Nephron progenitor cell (in vitro differentiated cells): ENCODE measurements around the gene SLITRK2.

ENCODE experiments used
- DNase-seq: peaks from one replicate; pipeline ENCODE4 v3.0.0; 2021
- H3K27ac Mint-ChIP-seq: 2 replicates; pipeline ENCODE4 v1.8.0; 2021; ENCODE audit warnings: mild to moderate bottlenecking, moderate library complexity, mixed read lengths
- H3K27me3 Mint-ChIP-seq: 2 replicates; pipeline ENCODE4 v1.8.0; 2021; ENCODE audit warnings: mild to moderate bottlenecking, low read depth, mixed read lengths; ENCODE audit not compliant: poor library complexity
- H3K36me3 Mint-ChIP-seq: 2 replicates; pipeline ENCODE4 v1.8.0; 2021; ENCODE audit warnings: low read depth, mixed read lengths
- H3K4me1 Mint-ChIP-seq: 2 replicates; pipeline ENCODE4 v1.8.0; 2021; ENCODE audit warnings: mixed read lengths
- H3K4me3 Mint-ChIP-seq: 2 replicates; pipeline ENCODE4 v1.8.0; 2021; ENCODE audit warnings: mild to moderate bottlenecking, moderate library complexity, mixed read lengths
- H3K9me3 Mint-ChIP-seq: 2 replicates; pipeline ENCODE4 v1.8.0; 2021; ENCODE audit warnings: mild to moderate bottlenecking, moderate library complexity, mixed read lengths
- CTCF ChIP-seq: fragments of 200-600 bp; sonication (generic); IDR thresholded peaks from 2 replicates; pipeline ENCODE4 v1.5.0; 2021; ENCODE audit warnings: antibody characterized with exemption

SLITRK2 gene

DNA sequence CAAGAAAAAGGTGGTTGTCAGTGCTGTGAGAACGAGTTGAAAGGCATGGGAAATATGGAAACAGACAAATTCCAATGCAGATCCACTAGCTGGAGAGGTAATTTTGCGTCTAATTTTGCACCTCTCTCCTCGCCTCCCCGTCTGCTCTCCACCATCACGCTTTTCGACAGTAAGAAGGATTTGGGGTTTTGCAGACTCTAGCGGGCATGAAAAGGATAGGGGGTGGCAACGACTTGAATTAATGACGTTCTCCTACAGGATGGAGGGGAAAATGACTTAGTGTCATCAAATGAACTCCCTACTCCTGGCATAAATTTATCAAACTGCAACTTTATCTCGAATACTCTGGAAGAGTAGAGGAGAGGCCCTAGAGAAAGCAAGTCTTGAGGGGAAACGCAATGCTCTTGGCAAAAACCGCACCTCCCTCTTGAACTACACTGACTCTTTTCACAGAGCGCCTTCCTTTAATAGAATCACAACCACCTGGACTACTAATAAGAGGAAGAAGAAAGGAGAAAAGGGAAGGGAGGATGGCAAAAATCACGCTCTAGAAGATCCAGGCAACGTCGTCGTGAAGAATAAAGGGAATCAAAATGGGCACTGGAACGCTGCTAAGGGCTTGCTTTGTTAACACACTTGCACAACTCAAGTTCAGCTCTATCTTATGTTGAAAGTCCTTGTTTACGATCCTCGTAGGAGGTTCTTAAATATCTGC is 871 bp upstream of the SLITRK2 start:
- no peak for DNase-seq
- H3K36me3 Mint-ChIP-seq: no peaks in the 10 kb centered on the region
- TF ChIP-seq CTCF: no peak
- H3K4me3 Mint-ChIP-seq: peak overlapping the region; percentile 65
- H3K27ac Mint-ChIP-seq: no peak overlapping the region
- H3K4me1 Mint-ChIP-seq: peaks cover 18% of the 10 kb centered on the region
- H3K9me3 Mint-ChIP-seq: peaks cover 45% of the 10 kb centered on the region
- peaks cover 76% of the 10 kb centered on the region for H3K27me3 Mint-ChIP-seq

DNA sequence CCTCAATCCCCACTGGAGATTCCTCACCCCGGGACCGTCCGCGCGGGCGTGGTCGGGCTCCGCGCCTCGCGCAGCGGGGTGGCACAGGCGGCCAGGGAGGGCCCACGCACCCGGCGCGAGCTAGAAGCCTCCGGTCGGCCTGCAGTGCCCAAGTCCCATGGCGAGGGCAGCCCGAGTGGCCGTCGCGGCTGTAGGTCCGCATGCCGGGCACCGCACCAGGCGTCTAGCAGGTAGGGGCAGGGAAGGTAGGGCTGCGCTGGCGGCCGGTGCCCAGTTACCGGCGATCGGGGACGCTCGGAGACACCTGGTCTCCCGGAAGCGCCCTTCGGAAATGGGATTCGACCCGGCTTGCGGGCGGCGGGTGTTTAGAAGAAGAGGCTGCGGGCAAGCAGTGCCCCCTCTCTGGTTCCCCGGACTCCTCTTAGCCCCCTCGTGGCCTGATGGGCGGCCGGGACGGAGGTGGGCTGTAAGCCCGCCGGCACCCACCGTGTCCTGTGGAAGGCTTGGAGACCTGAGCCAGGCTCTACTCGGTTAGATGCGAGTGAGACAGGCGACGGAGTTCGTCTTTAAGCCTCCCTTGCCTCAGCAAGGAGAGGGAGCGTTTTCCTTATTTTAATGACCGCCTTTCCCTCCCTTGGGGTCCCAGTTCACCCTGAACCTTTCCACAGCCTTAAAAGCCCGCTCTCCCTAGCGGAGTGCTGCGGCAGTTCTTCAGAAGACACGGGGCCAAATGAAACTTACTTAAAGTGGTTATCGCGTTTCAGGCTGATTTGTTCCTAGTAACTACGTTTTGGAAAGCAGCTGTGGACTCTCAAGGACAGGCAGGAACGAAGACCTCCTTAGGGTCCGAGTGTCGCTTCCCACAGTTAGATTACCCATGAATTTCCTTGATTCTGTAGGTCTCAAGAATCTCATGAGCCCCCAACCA is 821 bp downstream of the SLITRK2 start:
- peak overlapping the region; percentile 56 for H3K4me3 Mint-ChIP-seq
- no peaks in the 10 kb centered on the region for H3K36me3 Mint-ChIP-seq
- H3K9me3 Mint-ChIP-seq: peaks cover 53% of the 10 kb centered on the region
- H3K27ac Mint-ChIP-seq: no peak overlapping the region
- peaks cover 25% of the 10 kb centered on the region for H3K4me1 Mint-ChIP-seq
- peak; percentile 19 for DNase-seq
- H3K27me3 Mint-ChIP-seq: peaks cover 86% of the 10 kb centered on the region
- TF ChIP-seq CTCF: no peak

DNA sequence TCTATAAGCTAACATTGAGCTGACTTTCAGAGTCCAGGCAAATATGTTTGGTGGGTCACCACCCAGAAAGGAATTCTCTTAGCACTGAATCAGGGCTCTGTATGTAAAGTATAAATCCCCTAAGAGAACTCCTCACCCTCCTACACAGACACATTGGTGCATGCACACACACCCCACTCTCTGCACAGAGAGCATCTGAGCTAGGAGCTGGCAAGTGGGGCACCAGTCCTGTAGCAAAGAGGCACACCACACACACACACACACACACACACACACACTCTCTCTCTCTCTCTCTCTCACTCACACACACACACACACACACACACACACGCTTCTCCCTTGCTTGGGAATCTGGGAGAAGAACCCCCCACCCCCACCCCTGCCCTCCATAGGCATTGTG is 3.2 kb downstream of the SLITRK2 start:
- peaks cover 37% of the 10 kb centered on the region for H3K4me1 Mint-ChIP-seq
- H3K27me3 Mint-ChIP-seq: peaks cover 83% of the 10 kb centered on the region
- peaks cover 61% of the 10 kb centered on the region for H3K9me3 Mint-ChIP-seq
- H3K36me3 Mint-ChIP-seq: no peaks in the 10 kb centered on the region
- no peak for TF ChIP-seq CTCF
- no peak overlapping the region for H3K4me3 Mint-ChIP-seq
- no peak for DNase-seq
- no peak overlapping the region for H3K27ac Mint-ChIP-seq

GRCh38 chrX:145821291-145821897 is 3.8 kb downstream of the SLITRK2 start:
- peaks cover 37% of the 10 kb centered on the region for H3K4me1 Mint-ChIP-seq
- no peak overlapping the region for H3K27ac Mint-ChIP-seq
- TF ChIP-seq CTCF: no peak
- DNase-seq: peak; percentile 72
- H3K9me3 Mint-ChIP-seq: peaks cover 56% of the 10 kb centered on the region
- peak overlapping the region; percentile 82 for H3K4me3 Mint-ChIP-seq
- no peaks in the 10 kb centered on the region for H3K36me3 Mint-ChIP-seq
- peaks cover 77% of the 10 kb centered on the region for H3K27me3 Mint-ChIP-seq

DNA sequence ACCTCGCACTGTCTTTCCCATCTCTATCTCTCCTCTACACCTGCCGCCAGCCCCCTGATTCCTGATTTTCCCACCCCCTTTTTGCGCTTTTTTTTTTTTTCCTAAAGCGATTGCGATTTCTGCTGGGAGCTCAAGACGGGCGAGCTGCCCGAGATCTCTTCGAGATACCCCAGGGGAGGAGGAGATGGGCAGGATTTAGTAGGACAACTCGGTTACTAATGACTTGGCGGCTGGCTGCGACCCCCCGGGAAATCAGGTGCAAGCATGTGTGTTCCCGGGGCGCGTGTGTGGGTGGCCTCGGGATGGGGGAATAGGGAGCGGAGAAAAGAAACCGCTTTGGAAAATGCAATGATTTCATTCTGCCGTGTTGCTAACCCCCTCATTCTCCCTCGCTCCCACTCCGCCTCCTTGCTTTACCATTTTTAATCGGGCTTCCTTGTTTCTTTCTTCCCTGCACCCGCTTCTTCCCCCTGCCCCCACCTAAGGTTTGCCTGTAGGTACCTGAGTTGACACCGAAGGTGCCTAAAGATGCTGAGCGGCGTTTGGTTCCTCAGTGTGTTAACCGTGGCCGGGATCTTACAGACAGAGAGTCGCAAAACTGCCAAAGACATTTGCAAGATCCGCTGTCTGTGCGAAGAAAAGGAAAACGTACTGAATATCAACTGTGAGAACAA is 4.4 kb downstream of the SLITRK2 start:
- Mint-ChIP-seq H3K36me3 (no peaks in the 10 kb centered on the region), H3K27me3 (peaks cover 71% of the 10 kb centered on the region), H3K9me3 (peaks cover 49% of the 10 kb centered on the region), H3K27ac (no peak overlapping the region), H3K4me1 (peaks cover 33% of the 10 kb centered on the region), H3K4me3 (peak overlapping the region; percentile 82)
- TF ChIP-seq CTCF: no peak
- DNase-seq: no peak
